Neural progenitor cell (in vitro differentiated cells): ENCODE results near the gene ABTB1. TPM values are rescaled to one million over a fixed set of nuclear protein-coding genes. Genes with fewer than 3 reads are reported as not detected.
A peak's percentile ranks its signal among the peaks of the same experiment; 100 is the strongest.

Experiments
- DNase-seq: peaks from one replicate; pipeline ENCODE4 v3.0.0-alpha.2; 2016; ENCODE audit warnings: low spot score
- H2AFZ ChIP-seq: fragments of 200-600 bp; sonication (generic); replicated peaks from 2 replicates; pipeline ENCODE4 v1.6.1; 2016; ENCODE audit warnings: antibody characterized with exemption
- H3F3A ChIP-seq: fragments of 200-600 bp; sonication (generic); 2 replicates; pipeline ENCODE4 v1.6.1; 2016; ENCODE audit warnings: antibody characterized with exemption, low read depth
- H3K27ac ChIP-seq: fragments of 200-600 bp; sonication (generic); 2 replicates; pipeline ENCODE4 v1.5.1; 2016; ENCODE audit warnings: mild to moderate bottlenecking
- H3K27me3 ChIP-seq: fragments of 200-600 bp; sonication (generic); 2 replicates; pipeline ENCODE4 v1.6.1; 2016; ENCODE audit warnings: mild to moderate bottlenecking, moderate library complexity
- H3K36me3 ChIP-seq: fragments of 200-600 bp; sonication (generic); 2 replicates; pipeline ENCODE4 v1.5.1; 2016
- H3K4me1 ChIP-seq: fragments of 200-600 bp; sonication (generic); 2 replicates; pipeline ENCODE4 v1.6.1; 2016; ENCODE audit warnings: mixed run types
- H3K4me2 ChIP-seq: fragments of 200-600 bp; sonication (generic); 2 replicates; pipeline ENCODE4 v1.6.1; 2016
- H3K4me3 ChIP-seq: fragments of 200-600 bp; sonication (generic); 2 replicates; pipeline ENCODE4 v1.5.1; 2016
- H3K79me2 ChIP-seq: fragments of 200-600 bp; sonication (generic); 2 replicates; pipeline ENCODE4 v1.6.1; 2016; ENCODE audit warnings: low read depth
- H3K9ac ChIP-seq: fragments of 200-600 bp; sonication (generic); 2 replicates; pipeline ENCODE4 v1.6.1; 2016
- H3K9me3 ChIP-seq: fragments of 200-600 bp; sonication (generic); 2 replicates; pipeline ENCODE4 v1.5.1; 2016; ENCODE audit warnings: low read depth
- H4K20me1 ChIP-seq: fragments of 200-600 bp; sonication (generic); 2 replicates; pipeline ENCODE4 v1.6.1; 2016; ENCODE audit warnings: low read depth
- H3K27ac Mint-ChIP-seq: 3 replicates; pipeline ENCODE4 v1.8.0; 2021; ENCODE audit warnings: mixed read lengths
- H3K27me3 Mint-ChIP-seq: 2 replicates; pipeline ENCODE4 v1.8.0; 2022; ENCODE audit warnings: low read depth, mild to moderate bottlenecking, inconsistent platforms, moderate library complexity, mixed read lengths; ENCODE audit not compliant: insufficient read depth
- H3K36me3 Mint-ChIP-seq: 3 replicates; pipeline ENCODE4 v1.8.0; 2021; ENCODE audit warnings: mixed read lengths
- H3K4me1 Mint-ChIP-seq: 3 replicates; pipeline ENCODE4 v1.8.0; 2021; ENCODE audit warnings: mixed read lengths
- H3K4me3 Mint-ChIP-seq: 3 replicates; pipeline ENCODE4 v1.8.0; 2021; ENCODE audit warnings: mild to moderate bottlenecking, moderate library complexity, mixed read lengths
- H3K9me3 Mint-ChIP-seq: 3 replicates; pipeline ENCODE4 v1.8.0; 2020; ENCODE audit warnings: mixed read lengths
- EZH2 ChIP-seq: fragments of 200-600 bp; sonication (generic); IDR thresholded peaks from 2 replicates; pipeline ENCODE4 v1.6.1; 2017; ENCODE audit warnings: antibody characterized with exemption, mild to moderate bottlenecking, moderate library complexity
- EZH2phosphoT487 ChIP-seq: fragments of 200-600 bp; sonication (generic); IDR thresholded peaks from 2 replicates; pipeline ENCODE4 v1.6.1; 2017; ENCODE audit warnings: antibody characterized with exemption
- total RNA-seq: library from RNA; depleted of rRNA; stranded (reverse); fragments of >200 nt; gene quantifications from 2 replicates; pipeline ENCODE4 v1.2.3, GENCODE V29; 2015; ENCODE audit warnings: low replicate concordance
- TF ChIP-seq, protein P1 (sequence below): fragments of 200-600 bp; sonication (generic); IDR thresholded peaks from 2 replicates; pipeline ENCODE4 v1.5.1; 2017; ENCODE audit warnings: antibody characterized with exemption, mild to moderate bottlenecking

ABTB1 gene
- total RNA-seq, 1 donor from 2014 or later: 2.4 TPM

DNA sequence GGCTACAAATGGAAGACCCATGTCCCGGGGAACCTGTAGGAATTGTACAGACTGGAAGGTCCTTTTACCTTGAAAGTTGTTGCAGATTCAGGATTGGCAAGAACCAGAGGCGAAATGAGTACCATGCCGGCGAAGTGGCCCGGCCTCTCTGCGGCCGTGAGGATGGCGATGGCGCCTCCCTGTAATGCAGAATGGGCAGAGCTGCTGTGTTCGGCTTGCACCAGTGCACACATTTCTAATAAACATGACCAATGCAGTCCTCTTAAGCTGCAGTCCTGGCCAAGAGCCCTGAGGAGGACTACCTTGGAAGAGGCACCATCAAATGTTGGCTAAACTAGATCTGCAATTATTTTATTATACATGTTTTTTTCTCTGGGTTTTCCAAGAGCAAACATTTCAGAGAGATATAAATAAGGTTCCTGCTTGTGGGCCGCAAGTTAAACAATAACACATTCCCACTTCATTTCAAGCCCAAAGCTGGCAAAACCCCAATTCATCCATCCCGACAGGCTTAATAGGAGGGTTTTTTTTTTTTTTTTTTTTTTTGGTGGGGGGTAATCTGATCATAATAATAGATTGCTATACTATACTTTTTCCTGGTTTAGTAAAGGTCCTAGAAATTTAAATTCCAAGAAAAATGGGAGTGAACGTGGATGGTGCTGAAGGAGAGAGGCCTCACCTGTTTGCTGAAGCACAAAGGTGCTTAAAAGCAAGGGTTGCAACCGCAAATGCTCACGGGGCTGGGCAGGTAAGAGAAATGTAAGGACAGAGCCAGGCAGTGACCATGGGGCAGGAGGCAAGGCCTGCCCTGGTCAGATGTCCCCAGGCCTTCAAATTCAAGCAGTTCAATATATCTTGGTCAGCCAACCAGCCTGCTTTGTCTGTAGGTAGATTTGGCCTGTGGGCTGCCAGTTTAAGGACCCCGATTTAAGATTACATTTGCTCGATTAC, 48.5 kb downstream of the ABTB1 start:
- Histone ChIP-seq H3K27ac (no peak overlapping the region), H3K79me2 (no peaks in the 10 kb centered on the region), H2AFZ (no peak overlapping the region), H3K9ac (no peak overlapping the region), H4K20me1 (no peaks in the 10 kb centered on the region), H3K4me3 (no peak overlapping the region), H3K27me3 (no peaks in the 10 kb centered on the region), H3K9me3 (no peaks in the 10 kb centered on the region), H3K4me2 (no peak overlapping the region), H3K36me3 (no peaks in the 10 kb centered on the region), H3F3A (peaks cover 7% of the 10 kb centered on the region), H3K4me1 (peaks cover 20% of the 10 kb centered on the region)
- Mint-ChIP-seq H3K27me3 (peaks cover 10% of the 10 kb centered on the region), H3K9me3 (peaks cover 10% of the 10 kb centered on the region), H3K4me3 (no peak overlapping the region), H3K27ac (no peak overlapping the region), H3K36me3 (no peaks in the 10 kb centered on the region), H3K4me1 (peaks cover 29% of the 10 kb centered on the region)
- no peak for DNase-seq
- TF ChIP-seq, protein P1, sequence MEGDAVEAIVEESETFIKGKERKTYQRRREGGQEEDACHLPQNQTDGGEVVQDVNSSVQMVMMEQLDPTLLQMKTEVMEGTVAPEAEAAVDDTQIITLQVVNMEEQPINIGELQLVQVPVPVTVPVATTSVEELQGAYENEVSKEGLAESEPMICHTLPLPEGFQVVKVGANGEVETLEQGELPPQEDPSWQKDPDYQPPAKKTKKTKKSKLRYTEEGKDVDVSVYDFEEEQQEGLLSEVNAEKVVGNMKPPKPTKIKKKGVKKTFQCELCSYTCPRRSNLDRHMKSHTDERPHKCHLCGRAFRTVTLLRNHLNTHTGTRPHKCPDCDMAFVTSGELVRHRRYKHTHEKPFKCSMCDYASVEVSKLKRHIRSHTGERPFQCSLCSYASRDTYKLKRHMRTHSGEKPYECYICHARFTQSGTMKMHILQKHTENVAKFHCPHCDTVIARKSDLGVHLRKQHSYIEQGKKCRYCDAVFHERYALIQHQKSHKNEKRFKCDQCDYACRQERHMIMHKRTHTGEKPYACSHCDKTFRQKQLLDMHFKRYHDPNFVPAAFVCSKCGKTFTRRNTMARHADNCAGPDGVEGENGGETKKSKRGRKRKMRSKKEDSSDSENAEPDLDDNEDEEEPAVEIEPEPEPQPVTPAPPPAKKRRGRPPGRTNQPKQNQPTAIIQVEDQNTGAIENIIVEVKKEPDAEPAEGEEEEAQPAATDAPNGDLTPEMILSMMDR: no peak
- TF ChIP-seq EZH2: no peak
- no peak for TF ChIP-seq EZH2phosphoT487

DNA sequence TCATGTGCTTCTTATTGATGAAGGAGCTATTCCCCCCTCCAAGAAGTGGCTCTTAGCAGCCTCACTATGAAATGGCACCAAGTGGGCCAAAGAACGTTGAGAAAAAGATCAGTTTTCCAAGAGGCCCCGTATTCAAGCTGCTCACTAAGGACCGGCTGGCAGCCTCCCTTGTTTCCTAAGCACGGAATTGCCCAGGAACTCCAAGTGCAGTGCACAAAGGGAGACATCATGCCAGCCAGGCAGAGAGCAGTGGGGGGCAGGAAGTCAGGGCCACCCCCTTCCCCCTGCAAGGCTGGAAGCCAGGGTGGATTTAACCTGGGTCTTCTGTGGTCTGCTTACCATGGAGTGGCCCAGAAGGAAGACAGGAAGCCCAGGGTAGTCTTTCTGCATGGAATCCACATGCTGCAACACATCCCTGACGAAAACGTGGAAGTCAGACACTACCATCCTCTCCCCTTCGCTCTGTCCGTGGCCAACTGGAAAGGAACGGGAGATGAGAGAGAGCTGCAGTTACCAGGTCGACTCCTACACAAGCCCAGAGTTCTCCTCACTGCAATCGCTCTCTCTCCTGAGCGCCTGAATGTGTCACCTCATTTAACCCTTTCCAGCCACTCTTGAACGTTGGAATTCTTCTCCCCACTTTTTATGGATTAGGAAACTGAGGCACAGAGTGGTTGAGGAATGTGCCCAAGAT, 49.5 kb downstream of the ABTB1 start:
- Histone ChIP-seq H3K79me2 (no peaks in the 10 kb centered on the region), H3K9ac (no peak overlapping the region), H3K36me3 (no peaks in the 10 kb centered on the region), H3K4me2 (peak overlapping the region; percentile 62), H3K4me1 (peaks cover 20% of the 10 kb centered on the region), H3K4me3 (no peak overlapping the region), H3F3A (peaks cover 7% of the 10 kb centered on the region), H3K9me3 (no peaks in the 10 kb centered on the region), H3K27ac (no peak overlapping the region), H2AFZ (no peak overlapping the region), H4K20me1 (no peaks in the 10 kb centered on the region), H3K27me3 (peaks cover 3% of the 10 kb centered on the region)
- H3K4me3 Mint-ChIP-seq: no peak overlapping the region
- DNase-seq: no peak
- no peak for TF ChIP-seq EZH2phosphoT487
- TF ChIP-seq, protein P1: no peak
- no peak for TF ChIP-seq EZH2
- H3K36me3 Mint-ChIP-seq: no peaks in the 10 kb centered on the region
- H3K27ac Mint-ChIP-seq: peak overlapping the region; percentile 50
- H3K27me3 Mint-ChIP-seq: peaks cover 7% of the 10 kb centered on the region
- H3K4me1 Mint-ChIP-seq: peaks cover 26% of the 10 kb centered on the region
- peaks cover 14% of the 10 kb centered on the region for H3K9me3 Mint-ChIP-seq

DNA sequence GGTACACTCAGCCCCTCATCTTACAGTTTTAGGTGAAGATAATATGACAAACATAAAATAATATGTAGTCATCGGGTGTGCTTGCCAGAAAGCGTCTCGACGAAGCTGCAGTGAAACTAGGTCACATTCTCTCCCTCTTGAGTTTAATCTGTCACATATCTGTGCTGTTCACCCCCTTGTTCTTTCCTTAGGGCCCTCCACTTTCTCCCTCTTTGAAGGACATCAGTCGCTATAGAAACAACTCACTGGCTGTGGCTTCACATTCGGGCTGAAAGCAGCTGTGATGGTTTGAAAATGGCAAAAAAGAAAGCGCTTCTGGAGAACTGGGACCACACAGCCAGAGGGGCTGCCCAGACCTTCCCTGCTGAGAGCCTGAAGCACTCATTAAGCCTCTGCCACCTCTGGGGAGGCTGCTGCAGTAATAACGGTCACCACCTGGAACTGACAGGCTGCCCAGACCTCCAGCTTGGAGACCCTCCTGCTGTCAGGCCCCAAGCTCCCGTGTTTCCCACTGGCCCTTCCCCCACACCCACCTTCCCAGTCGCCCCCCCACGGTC, 50.3 kb downstream of the ABTB1 start:
- H3K4me2 ChIP-seq: peak overlapping the region; percentile 62
- H3F3A ChIP-seq: peaks cover 7% of the 10 kb centered on the region
- peak; percentile 57 for DNase-seq

More for the DNA sequence above, 50.3 kb downstream of the ABTB1 start:
- peaks cover 22% of the 10 kb centered on the region for H3K4me1 Mint-ChIP-seq
- H3K4me3 ChIP-seq: no peak overlapping the region
- H3K36me3 ChIP-seq: no peaks in the 10 kb centered on the region
- H3K9me3 ChIP-seq: no peaks in the 10 kb centered on the region
- no peak overlapping the region for H3K9ac ChIP-seq
- H3K27ac Mint-ChIP-seq: peak overlapping the region; percentile 50
- TF ChIP-seq EZH2: no peak
- TF ChIP-seq EZH2phosphoT487: no peak
- TF ChIP-seq, protein P1: no peak
- no peak overlapping the region for H3K27ac ChIP-seq
- H3K4me1 ChIP-seq: peaks cover 12% of the 10 kb centered on the region
- H3K4me3 Mint-ChIP-seq: peak overlapping the region; percentile 43
- H4K20me1 ChIP-seq: no peaks in the 10 kb centered on the region
- peaks cover 14% of the 10 kb centered on the region for H3K9me3 Mint-ChIP-seq
- H3K79me2 ChIP-seq: no peaks in the 10 kb centered on the region
- no peaks in the 10 kb centered on the region for H3K36me3 Mint-ChIP-seq
- H2AFZ ChIP-seq: no peak overlapping the region
- H3K27me3 ChIP-seq: peaks cover 3% of the 10 kb centered on the region
- H3K27me3 Mint-ChIP-seq: peaks cover 7% of the 10 kb centered on the region
